HepG2 (cell line): ENCODE data around the gene RRAD.

ENCODE experiments used
- KLF15 ChIP-seq: sonication (generic); formaldehyde crosslinking; IDR thresholded peaks from 2 replicates; pipeline ENCODE4 v1.8.1; 2023; ENCODE audit warnings: borderline replicate concordance, mild to moderate bottlenecking, inconsistent platforms, missing genetic modification reagents, mixed read lengths
- SMAD3 ChIP-seq: sonication (generic); formaldehyde crosslinking; IDR thresholded peaks from 2 replicates; pipeline ENCODE4 v1.4.0; 2020; ENCODE audit warnings: missing genetic modification reagents
- SP2 ChIP-seq: sonication (generic); formaldehyde crosslinking; IDR thresholded peaks from 2 replicates; pipeline ENCODE4 v1.5.1; 2020; ENCODE audit warnings: mild to moderate bottlenecking, missing genetic modification reagents
- ZNF766 ChIP-seq: sonication (generic); formaldehyde crosslinking; IDR thresholded peaks from 2 replicates; pipeline ENCODE4 v1.5.0; 2020; ENCODE audit warnings: missing genetic modification reagents, borderline replicate concordance
- ZNF780A ChIP-seq: sonication (generic); formaldehyde crosslinking; IDR thresholded peaks from 2 replicates; pipeline ENCODE4 v1.8.0; 2022; ENCODE audit warnings: mild to moderate bottlenecking, missing genetic modification reagents, moderate library complexity

DNA sequence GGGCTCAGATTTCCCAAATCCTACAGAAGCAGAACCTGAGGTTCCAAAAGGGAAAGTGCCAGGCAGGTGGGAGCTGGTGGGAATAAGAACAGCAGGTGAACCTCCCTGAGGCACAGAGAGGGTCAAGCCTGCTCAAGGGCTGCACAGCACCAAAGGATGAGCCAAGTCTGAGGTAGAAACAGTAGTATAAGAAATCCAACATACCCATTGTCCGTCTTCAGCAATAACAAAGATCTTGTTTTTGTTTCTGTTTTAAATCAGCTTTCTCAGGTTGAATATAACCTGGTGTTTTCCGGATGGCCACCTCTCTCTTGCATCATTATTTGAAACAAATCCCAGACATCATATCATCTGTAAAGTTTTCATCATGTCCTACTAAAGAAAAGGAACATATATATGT lies 25.1 kb upstream of the RRAD start:
- TF ChIP-seq KLF15 (CRISPR knock-in tag) (no peak), ZNF780A (CRISPR knock-in tag) (no peak), SMAD3 (no peak), ZNF766 (CRISPR knock-in tag) (no peak), SP2 (CRISPR knock-in tag) (no peak)
